Left lung (tissue), 10 donors: Measurements from ENCODE around the gene SMAD7. TPM values are rescaled to one million over a fixed set of nuclear protein-coding genes. Genes with fewer than 3 reads are reported as not detected.
A peak's percentile ranks its signal among the peaks of the same experiment; 100 is the strongest.

Experiments used
- ATAC-seq: fragments of 200-7000 bp; cut with Tn5 transposase; one replicate; pipeline ENCODE4 v1.9.1; 2020; ENCODE audit warnings: moderate library complexity
- DNase-seq, 4 donors: peaks; one replicate each; pipeline ENCODE4 v3.0.0-alpha.2; 2013 to 2020
- H3K27ac ChIP-seq, 2 donors: fragments of 200-600 bp; sonication (generic) in 1 of 2; one replicate each; pipeline versions ENCODE4 v1.5.0 to v1.8.0; 2020 to 2021
- H3K27me3 ChIP-seq, 2 donors: fragments of 200-600 bp; sonication (generic) in 1 of 2; one replicate each; pipeline versions ENCODE4 v1.5.0 to v1.8.0; 2020 to 2021
- H3K36me3 ChIP-seq, 2 donors: fragments of 200-600 bp; sonication (generic) in 1 of 2; one replicate each; pipeline versions ENCODE4 v1.5.0 to v1.8.0; 2020 to 2021
- H3K4me1 ChIP-seq, 2 donors: fragments of 200-600 bp; one replicate each; pipeline ENCODE4 v1.8.0; 2021
- H3K4me3 ChIP-seq, 2 donors: fragments of 200-600 bp; sonication (generic) in 1 of 2; one replicate each; pipeline versions ENCODE4 v1.5.0 to v1.8.0; 2020 to 2021; ENCODE audit warnings: mild to moderate bottlenecking in 1 of 2
- H3K9me3 ChIP-seq, 2 donors: fragments of 200-600 bp; sonication (generic) in 1 of 2; one replicate each; pipeline versions ENCODE4 v1.5.0 to v1.8.0; 2020 to 2021
- intact Hi-C, 2 donors: fragments of 100-400 bp; cut with DNase I; formaldehyde crosslinking; loops; one replicate each; pipeline versions ENCODE4 v1.11.2 to v1.14.2; 2022
- polyA plus RNA-seq, 6 donors: library from polyadenylated mRNA; unstranded; fragments of 120-200 nt; gene quantifications; one replicate each; pipeline ENCODE4 v1.2.1, GENCODE V29; 2013; ENCODE audit not compliant: insufficient read length in 6 of 6
- total RNA-seq, 2 donors: library from RNA; stranded (reverse); fragmentation: NEBNext Ultra II Directional; extraction: Animal tissue kit (Norgen Biotek cat#: 25700); gene quantifications; one replicate each; pipeline ENCODE4 v1.2.1, GENCODE V29; 2021
- TF ChIP-seq, protein P1 (sequence below), 2 donors: fragments of 200-600 bp; sonication (generic) in 1 of 2; IDR thresholded peaks; one replicate each; pipeline versions ENCODE4 v1.5.0 to v1.8.0; 2021; ENCODE audit warnings: antibody characterized with exemption in 2 of 2
- donor health status: DM: no; HTN: yes; CAD: no.
- donor health status: DM: no; HTN: no; CAD: no.

The SMAD7 gene
- total and polyA plus RNA-seq, 8 donors, result 43.3 to 71.2 (median 61.9) TPM

DNA sequence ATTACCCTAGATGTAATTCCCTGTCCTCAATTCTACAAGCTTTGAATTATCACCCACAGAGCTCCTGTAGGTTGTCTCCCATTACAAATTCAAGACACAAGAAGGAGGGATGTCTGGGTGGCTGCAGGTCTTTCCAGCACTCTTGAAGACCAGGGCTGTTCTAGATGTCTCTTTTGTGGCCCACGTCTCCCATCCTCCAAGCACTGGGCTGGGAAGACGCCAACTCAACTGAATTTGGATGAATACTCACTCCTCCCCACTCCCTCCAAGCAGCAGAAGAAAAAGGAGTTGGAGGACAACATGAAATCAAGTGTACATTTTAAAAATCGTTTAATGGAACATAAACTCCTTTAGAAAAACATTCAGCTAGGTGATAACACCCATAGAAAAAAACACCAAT lies 31.2 kb downstream of the SMAD7 start:
- intact Hi-C loops, result no loop called here
- Histone ChIP-seq H3K27me3 (no peaks in the 10 kb centered on the region), H3K36me3 (peaks cover 0 to 30% of the 10 kb centered on the region in 2 donors), H3K9me3 (no peaks in the 10 kb centered on the region), H3K27ac (peak overlapping the region in 1 of 2 donors; percentile 11), H3K4me1 (peaks cover 39 to 86% of the 10 kb centered on the region in 2 donors), H3K4me3 (no peak overlapping the region)
- TF ChIP-seq, protein P1, sequence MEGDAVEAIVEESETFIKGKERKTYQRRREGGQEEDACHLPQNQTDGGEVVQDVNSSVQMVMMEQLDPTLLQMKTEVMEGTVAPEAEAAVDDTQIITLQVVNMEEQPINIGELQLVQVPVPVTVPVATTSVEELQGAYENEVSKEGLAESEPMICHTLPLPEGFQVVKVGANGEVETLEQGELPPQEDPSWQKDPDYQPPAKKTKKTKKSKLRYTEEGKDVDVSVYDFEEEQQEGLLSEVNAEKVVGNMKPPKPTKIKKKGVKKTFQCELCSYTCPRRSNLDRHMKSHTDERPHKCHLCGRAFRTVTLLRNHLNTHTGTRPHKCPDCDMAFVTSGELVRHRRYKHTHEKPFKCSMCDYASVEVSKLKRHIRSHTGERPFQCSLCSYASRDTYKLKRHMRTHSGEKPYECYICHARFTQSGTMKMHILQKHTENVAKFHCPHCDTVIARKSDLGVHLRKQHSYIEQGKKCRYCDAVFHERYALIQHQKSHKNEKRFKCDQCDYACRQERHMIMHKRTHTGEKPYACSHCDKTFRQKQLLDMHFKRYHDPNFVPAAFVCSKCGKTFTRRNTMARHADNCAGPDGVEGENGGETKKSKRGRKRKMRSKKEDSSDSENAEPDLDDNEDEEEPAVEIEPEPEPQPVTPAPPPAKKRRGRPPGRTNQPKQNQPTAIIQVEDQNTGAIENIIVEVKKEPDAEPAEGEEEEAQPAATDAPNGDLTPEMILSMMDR (IDR thresholded peaks at IDR 0.05), result no peak
- DNase-seq (no peak), ATAC-seq (no peak)

DNA sequence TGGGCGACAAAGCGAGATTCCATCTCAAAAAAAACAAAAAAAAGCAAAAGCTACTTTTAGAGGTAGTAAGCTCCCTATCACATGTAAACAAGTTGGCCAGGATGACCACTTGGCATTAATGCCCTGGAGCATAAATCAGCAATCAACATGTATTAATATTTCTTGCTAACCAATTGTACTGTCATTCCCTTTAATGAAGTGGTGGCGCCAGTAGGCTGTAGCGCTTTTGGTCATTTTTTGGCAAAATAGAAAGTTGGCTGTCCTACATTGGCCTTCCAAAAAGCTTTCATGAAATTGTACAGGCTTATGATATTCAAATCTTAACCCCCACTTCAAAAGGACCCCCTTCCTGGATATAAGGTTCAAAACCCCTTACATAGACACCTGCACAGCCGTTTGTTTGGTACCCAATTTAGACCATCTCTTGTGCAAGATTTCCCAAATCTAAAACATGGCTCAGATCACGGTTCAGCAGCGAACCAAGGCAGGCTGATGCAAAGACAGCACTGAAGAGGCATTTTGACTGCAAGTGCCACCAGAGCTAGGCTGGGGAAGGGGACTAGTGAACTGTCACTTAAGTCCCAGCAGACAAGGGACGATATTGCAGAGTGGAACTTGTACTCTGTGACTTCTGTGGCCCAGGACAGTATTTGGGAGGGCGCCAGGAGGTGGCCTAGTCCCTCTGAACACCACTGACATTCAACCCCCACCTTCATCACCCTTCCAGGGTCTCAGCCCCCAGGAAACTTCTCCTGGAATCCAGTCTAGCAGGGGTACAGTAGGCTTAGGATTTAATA lies 31.9 kb downstream of the SMAD7 start:
- peaks cover 0 to 30% of the 10 kb centered on the region in 2 donors for H3K36me3 ChIP-seq
- H3K4me3 ChIP-seq, result no peak overlapping the region
- TF ChIP-seq, protein P1 (IDR thresholded peaks at IDR 0.05), result no peak
- no peak overlapping the region for H3K27ac ChIP-seq
- peaks cover 32 to 81% of the 10 kb centered on the region in 2 donors for H3K4me1 ChIP-seq
- intact Hi-C loops, result no loop called here
- no peaks in the 10 kb centered on the region for H3K9me3 ChIP-seq
- H3K27me3 ChIP-seq, result no peaks in the 10 kb centered on the region
- ATAC-seq (no peak), DNase-seq (no peak)

DNA sequence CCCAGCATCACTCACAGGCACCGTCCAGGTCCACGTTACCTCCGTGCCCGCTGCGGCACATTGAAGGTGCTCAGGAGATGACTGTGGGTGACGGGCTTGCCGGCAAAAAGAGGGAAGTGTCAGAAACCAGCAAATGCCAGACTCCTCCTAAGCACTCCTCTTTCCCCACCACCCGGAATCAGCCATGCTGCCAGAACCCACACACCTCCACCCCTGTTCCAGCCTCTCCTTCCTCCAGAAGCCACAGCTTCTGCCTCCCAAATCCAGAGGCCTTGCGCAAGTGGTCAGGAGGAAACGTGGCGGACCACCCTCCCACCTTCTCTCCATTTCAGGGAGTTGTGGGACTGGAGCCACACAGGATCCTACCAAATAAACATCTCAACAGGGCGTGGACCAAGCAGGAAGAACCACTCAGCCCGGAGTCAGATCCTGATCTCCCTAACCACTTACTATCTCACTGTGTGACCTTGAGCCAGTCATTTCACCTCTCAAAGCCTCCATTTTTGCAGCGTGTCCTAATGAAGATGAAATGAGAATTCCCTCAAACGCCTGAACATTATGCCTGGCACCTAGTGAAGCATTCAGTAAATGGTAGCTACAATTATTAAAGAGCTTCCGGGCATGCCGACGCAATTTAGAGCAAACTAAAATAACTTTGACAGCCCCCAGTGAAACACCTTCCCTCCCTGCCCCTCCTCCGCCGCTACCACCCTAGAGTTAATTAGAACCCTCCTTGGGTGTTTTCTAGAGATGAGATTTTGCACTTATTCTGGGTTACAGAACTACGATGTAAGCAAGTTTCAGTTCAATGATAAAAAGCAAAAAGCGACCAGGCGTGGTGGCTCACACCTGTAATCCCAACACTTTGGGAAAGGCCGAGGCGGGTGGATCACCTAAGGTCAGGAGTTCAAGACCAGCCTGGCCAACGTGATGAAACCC lies 32.9 kb downstream of the SMAD7 start:
- H3K9me3 ChIP-seq, result no peaks in the 10 kb centered on the region
- DNase-seq (no peak), ATAC-seq (no peak)
- no peaks in the 10 kb centered on the region for H3K27me3 ChIP-seq
- TF ChIP-seq, protein P1 (IDR thresholded peaks at IDR 0.05), result no peak
- peaks cover 0 to 30% of the 10 kb centered on the region in 2 donors for H3K36me3 ChIP-seq
- no peak overlapping the region for H3K4me3 ChIP-seq
- peaks cover 22 to 70% of the 10 kb centered on the region in 2 donors for H3K4me1 ChIP-seq
- peak overlapping the region in 1 of 2 donors; percentile 23 for H3K27ac ChIP-seq
- intact Hi-C loops, result no loop called here

DNA sequence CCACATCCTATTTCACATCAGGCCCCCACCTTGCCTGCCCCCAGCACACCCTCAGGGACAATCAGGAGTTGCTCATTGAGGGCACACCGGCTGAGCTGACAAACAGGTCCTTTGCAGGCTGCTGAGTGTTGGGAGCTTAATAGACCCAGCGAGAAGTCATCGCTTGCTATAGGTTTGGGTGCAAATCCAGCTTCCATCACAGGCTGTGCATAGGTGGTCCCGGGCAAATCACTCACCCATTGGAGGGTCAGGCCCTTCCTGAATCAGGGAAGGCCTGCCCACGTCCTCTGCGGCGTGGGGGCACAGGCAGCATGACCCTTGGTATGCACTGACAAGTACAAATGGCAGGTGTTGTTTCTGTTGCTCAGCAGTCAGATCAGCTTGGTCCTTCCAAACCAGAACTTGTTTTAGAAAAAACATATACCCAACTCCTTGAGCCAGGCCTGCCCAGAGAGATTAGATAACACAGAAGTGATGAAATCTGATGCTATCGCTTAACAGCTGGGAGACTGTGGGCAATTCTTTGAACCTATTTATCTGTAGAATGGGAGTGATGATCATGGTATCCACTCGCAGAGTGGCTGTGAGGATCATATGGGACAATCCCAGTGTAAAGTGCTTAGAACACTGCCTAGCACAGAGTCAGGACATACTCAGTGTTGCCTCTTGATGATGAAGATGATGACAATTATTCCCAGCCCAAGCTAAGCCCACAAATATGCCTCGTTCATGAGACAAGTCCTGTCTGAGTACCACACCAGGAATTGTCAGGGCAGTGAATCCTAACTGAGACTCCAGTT lies 34.9 kb downstream of the SMAD7 start:
- H3K4me1 ChIP-seq, result peaks cover 5 to 50% of the 10 kb centered on the region in 2 donors
- ATAC-seq, result no peak
- H3K27ac ChIP-seq, result no peak overlapping the region
- H3K27me3 ChIP-seq, result no peaks in the 10 kb centered on the region
- no peaks in the 10 kb centered on the region for H3K9me3 ChIP-seq
- no peak overlapping the region for H3K4me3 ChIP-seq
- intact Hi-C loops, result no loop called here
- DNase-seq, result no peak
- H3K36me3 ChIP-seq, result peaks cover 0 to 18% of the 10 kb centered on the region in 2 donors
- TF ChIP-seq, protein P1 (IDR thresholded peaks at IDR 0.05), result no peak
